Retina (tissue), 1 donor: ENCODE results near the gene CCDC24.

ENCODE experiments used
- DNase-seq: peaks from one replicate; pipeline ENCODE4 v3.0.0-alpha.2; 2016

CCDC24 gene

GRCh38 chr1:44029260-44029910, 38.0 kb downstream of the CCDC24 start:
- DNase-seq = no peak

- DNase-seq = peak; percentile 97
These were observed 38.7 kb downstream of the CCDC24 start for GRCh38 chr1:44029911-44030604.

DNA sequence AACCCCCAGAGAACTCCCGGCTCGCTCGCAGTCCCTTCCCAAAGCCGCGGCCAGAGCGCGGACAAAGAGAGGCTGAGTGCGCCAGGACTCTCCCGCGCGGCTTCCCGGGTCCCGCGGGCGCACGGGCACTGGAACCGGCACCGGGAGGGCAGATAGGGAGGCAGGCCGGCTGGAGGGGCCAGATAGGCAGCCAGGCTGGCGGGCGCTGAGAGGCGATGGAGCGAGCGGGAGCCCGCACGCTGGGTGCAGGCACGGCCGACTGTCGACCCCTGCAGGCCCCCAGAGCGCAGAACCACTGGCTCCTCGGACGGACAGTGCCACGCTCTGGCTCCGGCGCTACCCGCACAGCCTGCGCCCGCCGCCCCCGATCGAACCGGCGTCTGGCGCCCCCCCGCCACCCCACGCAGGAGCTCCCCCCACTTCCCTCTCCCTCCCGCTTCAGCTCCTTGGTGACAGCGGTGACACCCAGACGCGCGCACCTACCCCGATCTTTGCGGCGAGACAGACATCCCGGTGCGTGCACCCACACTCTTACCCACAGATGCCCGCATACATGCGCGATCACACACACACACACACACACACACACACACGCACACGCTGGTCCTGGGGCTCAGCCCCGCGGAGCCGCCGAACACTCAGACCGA, 39.3 kb downstream of the CCDC24 start:
- DNase-seq = peak; percentile 86

- peak; percentile 69 for DNase-seq
These were observed 40.1 kb downstream of the CCDC24 start, which contains the start of gene SLC6A9 for GRCh38 chr1:44031252-44032169. SLC6A9 (minus strand) TSS chr1:44031462; CDS start chr1:44024277, 7,185 bp downstream.

DNA sequence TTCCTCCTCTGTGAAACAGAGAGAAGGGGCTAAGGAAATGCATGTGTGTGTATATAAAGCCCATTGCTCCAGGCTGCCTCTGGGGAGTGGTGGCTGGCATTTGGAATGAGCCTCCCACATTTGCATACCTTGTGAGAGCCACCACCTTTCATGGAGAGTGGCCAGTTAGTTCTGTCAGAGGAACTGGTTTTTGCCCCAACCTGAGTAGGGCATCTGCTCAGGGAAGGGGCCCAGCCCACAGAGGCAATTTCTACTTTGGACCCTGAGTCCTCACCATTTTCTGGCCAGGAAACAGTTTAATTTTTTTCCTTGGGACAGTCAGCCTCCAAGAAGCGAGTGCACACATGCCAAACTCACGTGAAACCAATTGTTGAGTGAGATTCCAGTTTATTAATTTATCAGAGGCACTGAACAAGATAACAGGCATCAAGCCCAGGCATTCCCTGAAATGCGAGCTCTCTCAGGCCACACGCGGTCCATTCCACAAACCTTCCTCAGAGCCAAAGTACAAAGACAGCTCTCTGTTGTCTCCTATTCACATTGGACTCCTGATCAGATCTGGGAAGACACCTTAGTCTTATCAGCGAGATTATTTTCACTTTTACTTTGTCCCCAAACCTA, 40.9 kb downstream of the CCDC24 start:
- DNase-seq = no peak

DNA sequence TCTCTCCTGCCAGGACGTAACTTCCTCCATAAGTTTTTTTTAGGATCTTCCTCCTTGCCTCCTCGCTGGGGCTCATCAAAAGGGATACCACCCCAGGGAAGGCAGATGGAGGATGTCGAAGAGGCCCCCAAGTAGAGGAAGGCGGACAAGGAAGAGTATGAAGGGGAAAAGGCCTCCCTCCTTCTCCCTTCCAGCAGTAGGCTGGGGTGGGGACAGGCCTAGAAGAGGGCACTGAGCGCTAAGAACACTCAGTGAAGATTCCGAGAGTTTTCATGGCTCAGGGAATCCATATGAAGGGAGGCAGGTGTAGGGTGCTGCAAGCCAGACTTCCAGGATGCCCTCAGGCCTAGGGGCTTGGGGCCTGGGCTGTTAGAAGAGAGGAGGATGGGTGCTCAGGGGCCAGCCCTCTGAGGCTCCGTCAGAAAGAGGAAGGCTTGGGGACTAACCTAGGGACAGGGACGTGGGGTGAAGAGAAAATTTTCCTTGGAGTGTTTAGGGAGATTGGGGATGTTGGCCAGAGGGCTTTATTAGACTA, 41.7 kb downstream of the CCDC24 start:
- no peak for DNase-seq

- DNase-seq = no peak
These were observed 42.4 kb downstream of the CCDC24 start for GRCh38 chr1:44033756-44034155.

DNA sequence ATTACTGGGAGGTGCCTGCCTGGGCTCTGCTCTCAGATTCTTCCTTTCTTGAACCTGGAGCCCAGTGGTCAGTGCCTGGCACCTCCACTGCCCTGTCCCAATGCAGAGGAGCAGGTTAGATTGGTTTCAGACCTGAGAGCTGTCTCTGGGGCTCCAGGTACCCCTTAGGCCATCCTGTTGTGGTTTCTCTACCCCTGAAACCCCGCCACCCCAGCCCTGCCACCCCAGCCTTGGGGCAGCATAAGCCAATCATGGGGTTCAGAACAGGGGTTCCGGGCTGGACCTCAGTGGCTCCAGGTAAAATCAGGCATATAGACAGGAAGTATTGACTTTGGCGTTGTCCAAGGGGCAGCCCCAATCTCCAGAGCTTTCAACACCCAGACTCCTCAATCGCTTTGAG, 43.0 kb downstream of the CCDC24 start:
- no peak for DNase-seq

GRCh38 chr1:44034976-44035716, 43.7 kb downstream of the CCDC24 start:
- DNase-seq = no peak

GRCh38 chr1:44035726-44036408, 44.5 kb downstream of the CCDC24 start:
- DNase-seq = no peak

DNA sequence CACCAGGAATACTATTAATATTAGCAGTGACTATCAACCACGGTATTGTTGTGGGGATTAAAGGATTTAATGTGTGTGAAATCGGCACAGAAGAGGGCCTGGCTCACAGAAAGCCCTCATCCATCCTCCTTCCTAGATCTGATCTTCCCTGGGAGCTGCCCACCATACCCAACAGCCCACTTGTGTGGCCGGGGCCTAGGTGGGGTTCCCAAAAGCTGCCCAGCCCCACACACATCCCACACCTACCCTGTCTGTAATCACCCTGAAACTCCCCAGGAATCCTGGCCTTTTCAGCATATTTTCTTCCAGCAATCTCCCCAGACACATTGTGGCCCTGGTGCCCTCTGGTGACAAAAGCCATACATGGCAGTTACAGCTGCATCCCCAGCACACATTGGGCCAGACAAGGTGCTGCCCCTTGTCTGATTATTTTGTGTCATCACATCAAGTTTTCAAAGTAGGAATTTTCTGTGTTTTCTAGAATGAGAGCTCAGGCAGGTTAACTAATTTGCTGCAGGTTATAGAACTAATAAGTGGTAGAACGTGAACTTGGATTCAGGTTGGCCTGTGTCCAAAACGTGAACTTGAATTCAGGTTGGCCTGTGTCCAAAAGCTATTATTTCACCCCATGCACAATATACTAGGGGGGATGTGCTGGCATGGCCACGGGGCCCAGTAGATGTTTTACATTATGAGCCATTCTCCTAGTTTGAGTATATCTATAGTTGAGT, 45.2 kb downstream of the CCDC24 start:
- DNase-seq = peak; percentile 79

DNA sequence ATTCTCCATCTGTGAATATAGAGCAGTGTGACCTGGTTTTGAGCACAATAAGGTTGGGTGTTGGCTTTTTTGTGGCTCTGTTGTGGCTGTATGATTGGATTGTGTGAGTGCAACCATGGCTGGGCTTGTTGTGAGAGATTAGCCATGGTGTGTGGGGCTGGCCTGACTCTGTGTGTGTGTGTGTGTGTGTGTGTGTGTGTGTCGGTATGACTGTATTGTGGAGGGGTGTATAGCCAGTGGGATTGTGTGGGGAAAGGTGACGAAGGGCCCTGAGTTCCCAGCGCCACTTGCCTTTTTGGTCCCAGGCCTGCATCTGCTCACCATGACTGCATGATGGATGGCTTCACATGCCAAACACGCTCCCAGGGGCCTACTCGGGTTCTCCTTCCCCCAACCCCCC, 45.8 kb downstream of the CCDC24 start:
- DNase-seq = no peak

DNA sequence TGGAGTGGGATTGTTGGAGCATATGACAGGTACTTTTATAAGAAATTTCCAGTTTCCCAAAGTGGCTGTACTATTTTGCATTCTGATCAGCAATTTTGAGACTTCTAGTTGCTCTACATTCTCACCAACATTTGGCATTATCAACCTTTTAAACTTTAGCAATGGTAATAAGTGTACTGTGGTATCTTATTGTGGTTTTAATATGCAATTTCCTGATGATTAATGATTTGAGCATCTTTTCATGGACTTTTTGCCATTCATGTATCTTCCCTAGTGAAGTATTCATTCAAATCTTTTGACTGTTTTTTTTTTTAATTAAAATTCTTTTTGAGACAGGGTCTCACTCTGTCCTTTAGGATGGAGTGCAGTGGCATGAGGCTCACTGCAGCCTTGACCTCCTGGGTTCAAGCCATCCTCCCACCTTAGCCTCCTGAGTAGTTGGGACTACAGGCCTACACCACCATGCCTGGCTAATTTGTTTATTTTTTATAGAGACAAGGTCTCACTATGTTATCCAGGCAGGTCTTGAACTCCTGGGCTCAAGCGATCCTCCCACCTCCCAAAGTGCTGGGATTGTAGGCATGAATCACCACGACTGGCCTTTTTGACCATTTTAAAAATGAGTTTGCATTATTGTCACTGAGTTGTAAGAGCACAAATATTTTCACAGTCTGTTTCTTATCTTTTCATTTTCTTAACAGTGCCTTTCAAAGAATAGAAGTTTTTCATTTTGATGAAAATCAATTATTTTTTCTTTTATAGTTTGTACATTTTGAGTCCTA, 47.7 kb downstream of the CCDC24 start:
- no peak for DNase-seq

DNA sequence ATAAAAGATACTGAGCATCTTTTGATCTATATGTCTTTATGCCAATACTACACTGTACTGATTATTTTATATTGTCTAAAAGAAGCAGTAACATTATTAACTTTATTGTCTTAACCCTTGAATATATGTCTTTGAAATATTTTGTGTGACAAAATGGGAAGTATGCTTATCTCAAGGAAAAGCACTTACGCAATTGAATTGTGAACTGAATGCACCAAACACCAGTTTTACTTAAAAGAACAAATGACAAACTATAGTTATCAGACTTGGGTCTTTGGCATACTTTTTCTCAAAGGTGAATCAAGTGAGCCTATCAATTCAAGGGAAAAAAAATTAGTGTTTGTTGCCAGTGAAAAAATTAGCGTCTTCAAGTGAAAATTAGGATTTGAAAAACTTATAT, 49.0 kb downstream of the CCDC24 start:
- no peak for DNase-seq

DNA sequence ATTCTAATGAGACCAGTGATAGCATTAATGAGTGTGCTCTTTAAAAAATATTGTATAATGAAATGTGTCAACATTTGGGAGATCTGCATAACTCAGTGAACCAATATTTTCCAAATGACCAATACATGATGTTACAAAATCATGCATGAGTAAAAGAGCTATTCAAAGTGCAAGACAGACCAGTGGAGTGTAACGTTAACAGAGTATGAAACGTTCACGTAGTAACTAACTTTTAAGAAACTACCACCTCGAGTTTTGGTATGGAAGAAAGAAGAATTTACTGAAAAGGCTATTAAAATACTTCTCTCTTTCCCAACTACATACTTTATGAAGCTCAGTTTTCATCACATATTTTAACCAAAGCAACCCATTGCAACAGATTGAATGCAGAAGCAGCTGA, 49.4 kb downstream of the CCDC24 start:
- DNase-seq = no peak

DNA sequence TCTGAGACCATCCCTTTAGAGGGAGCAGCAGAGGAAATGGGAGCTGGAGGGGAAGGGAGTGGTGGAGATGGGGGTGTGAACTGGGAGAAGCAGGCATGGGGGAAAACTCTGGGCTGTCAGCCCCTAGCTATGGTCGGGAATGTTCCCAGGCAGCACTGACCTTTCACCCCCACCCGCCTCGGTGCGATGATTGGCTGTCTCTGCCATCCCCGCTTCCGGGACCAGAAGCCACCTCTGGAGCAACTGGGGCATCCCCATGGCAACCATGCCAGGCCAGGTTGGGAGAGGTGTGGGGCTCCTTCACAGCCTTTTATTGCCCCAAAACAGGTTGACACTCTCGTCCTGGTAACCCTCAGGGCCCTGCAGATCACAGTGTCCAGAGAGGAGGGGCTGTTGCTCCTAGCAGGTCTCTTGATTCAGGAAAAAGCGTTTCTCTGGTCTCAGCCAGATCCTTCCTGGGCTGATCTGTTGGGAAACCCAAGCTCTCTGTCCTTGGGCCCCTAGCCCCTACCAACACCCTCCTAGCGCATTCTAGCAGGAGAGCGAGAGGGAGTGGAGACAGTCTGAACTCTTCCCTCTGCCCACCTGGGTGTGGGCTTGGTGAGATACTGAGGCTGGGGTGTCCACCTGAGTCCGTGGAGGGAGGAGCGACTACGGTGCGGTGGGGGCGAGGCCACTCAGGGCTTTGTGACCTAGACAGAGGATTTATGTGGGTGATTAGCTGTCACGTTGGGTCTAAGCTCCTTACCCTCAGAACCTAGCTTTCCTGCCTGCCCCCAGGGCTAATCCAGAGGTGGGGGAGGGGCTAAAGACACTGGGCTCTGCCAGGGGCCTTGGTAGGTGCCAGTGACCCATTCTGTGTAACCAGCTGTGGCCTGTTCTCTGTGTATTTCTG, 52.0 kb downstream of the CCDC24 start:
- DNase-seq = peak; percentile 14

- no peak for DNase-seq
These were observed 52.8 kb downstream of the CCDC24 start for GRCh38 chr1:44044071-44044801.

GRCh38 chr1:44045064-44045463, 53.7 kb downstream of the CCDC24 start:
- DNase-seq = no peak
